NCI-H187 treated with DMSO at 0.1 percent for 48 hours (cell line): ENCODE measurements around the gene MST1R.
"Not testable (repeated sequence)": the region's sequence is repeated elsewhere in the genome, so short reads cannot be mapped to it uniquely, and the experiment has no call there.

Experiments
- DNase-seq: peaks from one replicate; lab custom pipeline; 2025; lab: John Stamatoyannopoulos, UW

MST1R gene

GRCh38 chr3:49911611-49912010, 7.9 kb upstream of the MST1R start:
- DNase-seq: no peak

GRCh38 chr3:49911124-49911420, 7.4 kb upstream of the MST1R start:
- DNase-seq: no peak

GRCh38 chr3:49910409-49911123, 6.9 kb upstream of the MST1R start:
- DNase-seq: no peak

GRCh38 chr3:49908373-49909199, 4.9 kb upstream of the MST1R start:
- DNase-seq: no peak

- no peak for DNase-seq
Measured at GRCh38 chr3:49906073-49906743, 2.5 kb upstream of the MST1R start.

GRCh38 chr3:49904448-49904847, 775 bp upstream of the MST1R start:
- not testable (repeated sequence) for DNase-seq

- no peak for DNase-seq
Measured at GRCh38 chr3:49902511-49903345, 945 bp downstream of the MST1R start.

GRCh38 chr3:49901366-49902339, 2.0 kb downstream of the MST1R start:
- DNase-seq: no peak

- no peak for DNase-seq
Measured at GRCh38 chr3:49900491-49901153, 3.1 kb downstream of the MST1R start.

- no peak for DNase-seq
Measured at GRCh38 chr3:49899815-49900214, 3.9 kb downstream of the MST1R start.

- DNase-seq: no peak
Measured at GRCh38 chr3:49898991-49899390, 4.7 kb downstream of the MST1R start.

- DNase-seq: no peak
Measured at GRCh38 chr3:49896345-49896744, 7.3 kb downstream of the MST1R start.

GRCh38 chr3:49895791-49896190, 7.9 kb downstream of the MST1R start:
- DNase-seq: no peak

GRCh38 chr3:49889296-49889695, 14.4 kb downstream of the MST1R start:
- no peak for DNase-seq

- DNase-seq: no peak
Measured at GRCh38 chr3:49886922-49887265, 16.8 kb downstream of the MST1R start.

- no peak for DNase-seq
Measured at GRCh38 chr3:49883998-49884397, 19.7 kb downstream of the MST1R start.

GRCh38 chr3:49882166-49882565, 21.5 kb downstream of the MST1R start:
- DNase-seq: no peak

- no peak for DNase-seq
Measured at GRCh38 chr3:49880581-49881315, 22.9 kb downstream of the MST1R start.

- no peak for DNase-seq
Measured at GRCh38 chr3:49879721-49880120, 24.0 kb downstream of the MST1R start.

GRCh38 chr3:49878686-49879085, 25.0 kb downstream of the MST1R start:
- DNase-seq: no peak
